MM.1S (cell line): ENCODE data around the gene PLA2G4F.

ENCODE experiments used
- DNase-seq: peaks from one replicate; pipeline ENCODE4 v3.0.0-alpha.2; 2015
- H2AFZ ChIP-seq: fragments of 300-600 bp; sonication (generic); 2 replicates; pipeline ENCODE4 v1.6.0; 2016; ENCODE audit warnings: antibody characterized with exemption, low read length
- H3F3A ChIP-seq: fragments of 300-600 bp; sonication (generic); 2 replicates; pipeline ENCODE4 v1.6.1; 2016; ENCODE audit warnings: mild to moderate bottlenecking, antibody characterized with exemption, low read length, moderate library complexity, mixed read lengths; ENCODE audit not compliant: insufficient read depth
- H3K27ac ChIP-seq: fragments of 300-600 bp; sonication (generic); 2 replicates; pipeline ENCODE4 v1.5.1; 2016; ENCODE audit warnings: mild to moderate bottlenecking, low read length
- H3K27me3 ChIP-seq: fragments of 300-600 bp; sonication (generic); replicated peaks from 2 replicates; pipeline ENCODE4 v1.6.0; 2016; ENCODE audit warnings: low read length; ENCODE audit not compliant: insufficient read depth
- H3K36me3 ChIP-seq: fragments of 300-600 bp; sonication (generic); replicated peaks from 2 replicates; pipeline ENCODE4 v1.6.1; 2016; ENCODE audit warnings: mild to moderate bottlenecking, low read length, mixed read lengths; ENCODE audit not compliant: insufficient read depth
- H3K4me1 ChIP-seq: fragments of 300-600 bp; sonication (generic); 2 replicates; pipeline ENCODE4 v1.6.1; 2016; ENCODE audit warnings: low read length, mixed read lengths
- H3K4me2 ChIP-seq: fragments of 300-600 bp; sonication (generic); 2 replicates; pipeline ENCODE4 v1.6.0; 2016; ENCODE audit warnings: low read depth, low read length
- H3K4me3 ChIP-seq: fragments of 300-600 bp; sonication (generic); 2 replicates; pipeline ENCODE4 v1.5.1; 2016; ENCODE audit warnings: low read length, mixed read lengths
- H3K79me2 ChIP-seq: fragments of 300-600 bp; sonication (generic); 2 replicates; pipeline ENCODE4 v1.6.1; 2016; ENCODE audit warnings: mixed run types, low read length, mixed read lengths
- H3K9ac ChIP-seq: fragments of 300-600 bp; sonication (generic); 2 replicates; pipeline ENCODE4 v1.6.1; 2016; ENCODE audit warnings: low read length, mixed read lengths
- H3K9me2 ChIP-seq: fragments of 300-600 bp; sonication (generic); replicated peaks from 2 replicates; pipeline ENCODE4 v1.6.1; 2016; ENCODE audit warnings: mild to moderate bottlenecking, low read length, mixed read lengths; ENCODE audit not compliant: insufficient read depth
- H3K9me3 ChIP-seq: fragments of 300-600 bp; sonication (generic); replicated peaks from 2 replicates; pipeline ENCODE4 v1.6.1; 2016; ENCODE audit warnings: mild to moderate bottlenecking, low read length, mixed read lengths; ENCODE audit not compliant: insufficient read depth
- H4K20me1 ChIP-seq: fragments of 300-600 bp; sonication (generic); 2 replicates; pipeline ENCODE4 v1.6.1; 2016; ENCODE audit warnings: mild to moderate bottlenecking, low read length, moderate library complexity, mixed read lengths; ENCODE audit not compliant: insufficient read depth
- EZH2 ChIP-seq: fragments of 300-600 bp; sonication (generic); optimal IDR thresholded peaks from 2 replicates; pipeline ENCODE3; 2017; ENCODE audit warnings: low read depth, mild to moderate bottlenecking, antibody characterized with exemption, low read length, mixed read lengths
- EZH2phosphoT487 ChIP-seq: fragments of 300-600 bp; sonication (generic); IDR thresholded peaks from 2 replicates; pipeline ENCODE4 v1.6.1; 2018; ENCODE audit warnings: antibody characterized with exemption, low read length
- TF ChIP-seq, protein P1 (sequence below): fragments of 300-600 bp; sonication (generic); IDR thresholded peaks from 2 replicates; pipeline ENCODE4 v1.5.1; 2016; ENCODE audit warnings: antibody characterized with exemption, low read length, mixed read lengths

PLA2G4F gene

DNA sequence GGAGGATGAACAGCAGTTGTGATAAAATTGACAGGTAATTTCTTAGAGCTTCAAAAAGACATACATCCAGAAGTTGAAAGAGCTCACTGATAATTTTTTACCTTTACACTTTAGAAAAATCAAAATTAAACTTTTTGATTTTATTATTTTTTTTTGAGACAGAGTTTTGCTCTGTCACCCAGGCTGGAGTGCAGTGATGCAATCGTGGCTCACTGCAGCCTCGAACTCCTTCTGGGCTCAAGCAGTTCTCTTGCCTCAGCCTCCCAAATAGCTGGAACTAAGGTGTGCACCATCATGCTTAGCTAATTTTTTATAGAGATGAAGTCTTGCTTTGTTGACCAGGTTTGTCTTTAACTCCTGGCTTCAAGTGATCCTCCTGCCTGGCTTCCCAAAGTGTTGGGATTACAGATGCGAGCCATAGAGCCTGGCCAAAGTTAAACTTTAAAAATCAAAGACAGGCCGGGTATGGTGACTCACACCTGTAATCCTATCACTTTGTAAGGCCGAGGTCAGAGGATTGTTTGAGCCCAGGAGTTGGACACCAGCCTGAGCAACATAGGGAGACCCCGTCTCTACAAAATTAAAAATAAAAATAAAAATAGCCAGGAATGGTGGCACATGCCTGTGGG is 21.7 kb downstream of the PLA2G4F start:
- TF ChIP-seq, protein P1, sequence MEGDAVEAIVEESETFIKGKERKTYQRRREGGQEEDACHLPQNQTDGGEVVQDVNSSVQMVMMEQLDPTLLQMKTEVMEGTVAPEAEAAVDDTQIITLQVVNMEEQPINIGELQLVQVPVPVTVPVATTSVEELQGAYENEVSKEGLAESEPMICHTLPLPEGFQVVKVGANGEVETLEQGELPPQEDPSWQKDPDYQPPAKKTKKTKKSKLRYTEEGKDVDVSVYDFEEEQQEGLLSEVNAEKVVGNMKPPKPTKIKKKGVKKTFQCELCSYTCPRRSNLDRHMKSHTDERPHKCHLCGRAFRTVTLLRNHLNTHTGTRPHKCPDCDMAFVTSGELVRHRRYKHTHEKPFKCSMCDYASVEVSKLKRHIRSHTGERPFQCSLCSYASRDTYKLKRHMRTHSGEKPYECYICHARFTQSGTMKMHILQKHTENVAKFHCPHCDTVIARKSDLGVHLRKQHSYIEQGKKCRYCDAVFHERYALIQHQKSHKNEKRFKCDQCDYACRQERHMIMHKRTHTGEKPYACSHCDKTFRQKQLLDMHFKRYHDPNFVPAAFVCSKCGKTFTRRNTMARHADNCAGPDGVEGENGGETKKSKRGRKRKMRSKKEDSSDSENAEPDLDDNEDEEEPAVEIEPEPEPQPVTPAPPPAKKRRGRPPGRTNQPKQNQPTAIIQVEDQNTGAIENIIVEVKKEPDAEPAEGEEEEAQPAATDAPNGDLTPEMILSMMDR = no peak
- TF ChIP-seq EZH2 = no peak
- no peak for TF ChIP-seq EZH2phosphoT487
- Histone ChIP-seq H3K36me3 (no peaks in the 10 kb centered on the region), H3K9ac (no peak overlapping the region), H3F3A (no peaks in the 10 kb centered on the region), H3K9me3 (no peaks in the 10 kb centered on the region), H3K4me2 (no peak overlapping the region), H3K4me3 (no peak overlapping the region), H4K20me1 (no peaks in the 10 kb centered on the region), H3K27ac (no peak overlapping the region), H2AFZ (no peak overlapping the region), H3K27me3 (no peaks in the 10 kb centered on the region), H3K9me2 (no peaks in the 10 kb centered on the region), H3K79me2 (no peaks in the 10 kb centered on the region), H3K4me1 (no peaks in the 10 kb centered on the region)
- no peak for DNase-seq

DNA sequence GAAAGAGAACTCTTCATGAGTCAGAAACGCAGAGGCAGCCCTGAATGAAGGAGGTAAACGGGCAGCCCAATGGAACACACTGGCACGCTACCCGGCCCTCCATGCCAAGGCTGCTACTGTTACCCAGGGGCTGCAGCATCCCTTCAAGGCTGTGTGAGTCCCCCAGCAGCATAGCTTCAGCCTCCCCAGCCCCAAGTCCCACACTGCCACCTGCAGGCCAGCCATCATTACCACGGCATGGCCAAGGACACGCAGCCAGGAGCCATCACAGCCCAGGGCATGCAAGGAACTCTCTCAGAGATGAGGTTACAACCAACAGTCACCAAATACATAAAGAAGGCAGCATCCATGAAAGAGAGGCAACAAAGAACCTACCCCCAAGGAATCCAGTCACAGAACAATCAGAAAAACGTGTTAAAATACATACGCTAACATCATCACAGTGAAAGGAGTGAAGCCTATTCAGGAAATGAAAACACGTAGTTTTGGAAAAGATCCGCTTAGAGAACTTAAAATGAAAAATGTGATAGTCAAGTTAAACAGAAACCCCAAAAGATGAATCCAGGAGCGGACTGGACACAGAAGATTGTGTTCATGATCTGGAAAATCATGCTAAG is 22.4 kb downstream of the PLA2G4F start:
- H3K4me3 ChIP-seq = no peak overlapping the region
- no peaks in the 10 kb centered on the region for H4K20me1 ChIP-seq
- H3K27ac ChIP-seq = no peak overlapping the region
- no peaks in the 10 kb centered on the region for H3K27me3 ChIP-seq
- H3F3A ChIP-seq = no peaks in the 10 kb centered on the region
- TF ChIP-seq EZH2phosphoT487 = no peak
- TF ChIP-seq, protein P1 = peak; percentile 90
- H3K9ac ChIP-seq = no peak overlapping the region
- no peak overlapping the region for H2AFZ ChIP-seq
- H3K4me2 ChIP-seq = no peak overlapping the region
- H3K9me3 ChIP-seq = no peaks in the 10 kb centered on the region
- no peaks in the 10 kb centered on the region for H3K79me2 ChIP-seq
- no peaks in the 10 kb centered on the region for H3K4me1 ChIP-seq
- peak; percentile 48 for DNase-seq
- no peaks in the 10 kb centered on the region for H3K36me3 ChIP-seq
- H3K9me2 ChIP-seq = no peaks in the 10 kb centered on the region

DNA sequence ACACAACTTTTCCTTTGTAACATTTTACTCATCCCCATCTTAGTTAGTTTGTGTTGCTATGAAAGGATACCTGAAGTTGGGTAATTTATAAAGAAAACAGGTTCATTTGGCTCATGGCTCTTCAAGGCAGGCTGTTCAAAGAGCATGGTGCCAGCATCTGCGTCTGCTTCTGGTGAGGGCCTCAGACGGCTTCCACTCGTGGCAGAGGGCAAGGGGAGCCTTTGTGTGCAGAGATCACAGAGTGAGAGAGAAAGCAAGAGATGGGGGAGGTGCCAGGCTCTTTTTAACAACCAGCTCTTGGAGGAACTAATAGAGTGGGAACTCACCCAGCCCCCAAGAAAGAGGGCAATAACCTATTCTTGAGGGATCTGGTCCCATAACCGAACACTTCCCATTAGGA is 23.1 kb downstream of the PLA2G4F start:
- Histone ChIP-seq H3K79me2 (no peaks in the 10 kb centered on the region), H3K36me3 (no peaks in the 10 kb centered on the region), H4K20me1 (no peaks in the 10 kb centered on the region), H3K9me2 (no peaks in the 10 kb centered on the region), H3K4me3 (no peak overlapping the region), H3K4me1 (no peaks in the 10 kb centered on the region), H3K27ac (no peak overlapping the region), H3K9me3 (no peaks in the 10 kb centered on the region), H3K27me3 (no peaks in the 10 kb centered on the region), H3F3A (no peaks in the 10 kb centered on the region), H3K4me2 (no peak overlapping the region), H2AFZ (no peak overlapping the region), H3K9ac (no peak overlapping the region)
- DNase-seq = no peak
- TF ChIP-seq, protein P1 = no peak
- TF ChIP-seq EZH2phosphoT487 = no peak
- TF ChIP-seq EZH2 = no peak
